PFSK-1 (cell line): ENCODE results near the gene GSDMA.
A peak's percentile ranks its signal among the peaks of the same experiment; 100 is the strongest.

ENCODE experiments used
- TAF1 ChIP-seq: IDR thresholded peaks from 2 replicates; pipeline ENCODE4 v1.6.1; 2012; ENCODE audit warnings: low read length, control low read depth, borderline replicate concordance; ENCODE audit not compliant: insufficient read depth
- TF ChIP-seq, protein P1 (sequence below), 2 experiments: IDR thresholded peaks; 2 replicates each; pipeline versions ENCODE4 v1.6.1 to v1.8.0; 2011 to 2012; ENCODE audit warnings: low read depth in 2 of 2, low read length in 2 of 2, control low read depth in 1 of 2, inconsistent platforms in 1 of 2, mild to moderate bottlenecking in 1 of 2, moderate library complexity in 1 of 2; ENCODE audit not compliant: insufficient read depth in 1 of 2

DNA sequence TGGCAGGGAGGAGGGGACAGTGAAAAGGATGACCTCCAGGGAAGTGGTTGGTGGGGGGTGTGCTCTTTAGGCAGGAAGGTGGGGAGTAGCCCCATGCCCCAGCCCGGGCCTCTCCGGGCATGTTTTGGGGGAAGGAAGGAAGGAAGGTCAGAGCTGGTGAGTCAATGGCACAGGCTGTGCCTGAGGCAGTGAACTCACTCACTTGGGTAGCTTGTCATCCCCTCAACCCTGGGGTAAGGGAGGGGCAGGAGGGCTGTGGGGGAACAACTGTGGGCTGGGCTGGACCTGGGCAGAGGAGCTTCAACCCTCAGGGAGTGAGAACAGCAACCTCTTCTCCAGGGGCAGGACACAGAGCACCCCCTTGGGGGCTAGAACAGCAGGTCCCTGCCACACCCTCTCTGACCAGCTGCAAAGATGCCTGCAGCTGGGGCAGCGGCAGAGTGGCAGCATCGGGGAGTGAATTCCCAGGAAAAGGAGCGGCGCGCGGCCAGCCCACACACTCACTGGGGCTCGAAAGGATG lies 58.7 kb downstream of the GSDMA start:
- no peak for TF ChIP-seq TAF1
- TF ChIP-seq, protein P1, sequence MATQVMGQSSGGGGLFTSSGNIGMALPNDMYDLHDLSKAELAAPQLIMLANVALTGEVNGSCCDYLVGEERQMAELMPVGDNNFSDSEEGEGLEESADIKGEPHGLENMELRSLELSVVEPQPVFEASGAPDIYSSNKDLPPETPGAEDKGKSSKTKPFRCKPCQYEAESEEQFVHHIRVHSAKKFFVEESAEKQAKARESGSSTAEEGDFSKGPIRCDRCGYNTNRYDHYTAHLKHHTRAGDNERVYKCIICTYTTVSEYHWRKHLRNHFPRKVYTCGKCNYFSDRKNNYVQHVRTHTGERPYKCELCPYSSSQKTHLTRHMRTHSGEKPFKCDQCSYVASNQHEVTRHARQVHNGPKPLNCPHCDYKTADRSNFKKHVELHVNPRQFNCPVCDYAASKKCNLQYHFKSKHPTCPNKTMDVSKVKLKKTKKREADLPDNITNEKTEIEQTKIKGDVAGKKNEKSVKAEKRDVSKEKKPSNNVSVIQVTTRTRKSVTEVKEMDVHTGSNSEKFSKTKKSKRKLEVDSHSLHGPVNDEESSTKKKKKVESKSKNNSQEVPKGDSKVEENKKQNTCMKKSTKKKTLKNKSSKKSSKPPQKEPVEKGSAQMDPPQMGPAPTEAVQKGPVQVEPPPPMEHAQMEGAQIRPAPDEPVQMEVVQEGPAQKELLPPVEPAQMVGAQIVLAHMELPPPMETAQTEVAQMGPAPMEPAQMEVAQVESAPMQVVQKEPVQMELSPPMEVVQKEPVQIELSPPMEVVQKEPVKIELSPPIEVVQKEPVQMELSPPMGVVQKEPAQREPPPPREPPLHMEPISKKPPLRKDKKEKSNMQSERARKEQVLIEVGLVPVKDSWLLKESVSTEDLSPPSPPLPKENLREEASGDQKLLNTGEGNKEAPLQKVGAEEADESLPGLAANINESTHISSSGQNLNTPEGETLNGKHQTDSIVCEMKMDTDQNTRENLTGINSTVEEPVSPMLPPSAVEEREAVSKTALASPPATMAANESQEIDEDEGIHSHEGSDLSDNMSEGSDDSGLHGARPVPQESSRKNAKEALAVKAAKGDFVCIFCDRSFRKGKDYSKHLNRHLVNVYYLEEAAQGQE (IDR thresholded peaks at IDR 0.05; ENCODE audit: insufficient read depth in 1 of 2, low read depth in 2 of 2, low read length in 2 of 2): peak in 1 of 2 experiments; percentile 47; a peak in 1 of 4 replicates
